SK-N-SH treated with all-trans-retinoic acid at 6 μM for 48 hours (cell line): ENCODE results near the gene EBP.

Experiments
- ATAC-seq: fragments of 200-7000 bp; cut with Tn5 transposase; 3 replicates; pipeline ENCODE4 v1.9.1; 2020; ENCODE audit warnings: mild to moderate bottlenecking, moderate library complexity
- ARNTL ChIP-seq: fragments of 450-650 bp; formaldehyde crosslinking; IDR thresholded peaks from 2 replicates; pipeline ENCODE4 v1.5.0; 2020; ENCODE audit warnings: low read depth, mild to moderate bottlenecking, moderate library complexity, borderline replicate concordance
- BACH2 ChIP-seq: fragments of 250-450 bp; sonication (Bioruptor Pico); IDR thresholded peaks from 2 replicates; pipeline ENCODE4 v1.9.0; 2021; ENCODE audit warnings: mild to moderate bottlenecking, borderline replicate concordance
- CSDC2 ChIP-seq: fragments of 250-450 bp; sonication (Bioruptor Pico); IDR thresholded peaks from 2 replicates; pipeline ENCODE4 v1.5.0; 2020; ENCODE audit warnings: mild to moderate bottlenecking, moderate library complexity
- ESRRG ChIP-seq: fragments of 250-450 bp; sonication (Bioruptor Pico); IDR thresholded peaks from 2 replicates; pipeline ENCODE4 v1.6.1; 2021; ENCODE audit warnings: mild to moderate bottlenecking
- GLIS3 ChIP-seq: fragments of 250-450 bp; sonication (Bioruptor Pico); IDR thresholded peaks from 2 replicates; pipeline ENCODE4 v1.5.0; 2020; ENCODE audit warnings: mild to moderate bottlenecking, moderate library complexity
- ISL1 ChIP-seq: fragments of 250-450 bp; sonication (Bioruptor Pico); IDR thresholded peaks from 2 replicates; pipeline ENCODE4 v2.1.2; 2022; ENCODE audit warnings: mild to moderate bottlenecking, moderate library complexity
- OSR1 ChIP-seq: fragments of 250-450 bp; sonication (Bioruptor Pico); IDR thresholded peaks from 2 replicates; pipeline ENCODE4 v1.8.0; 2022; ENCODE audit warnings: moderate library complexity, mild to moderate bottlenecking, inconsistent platforms
- PPARA ChIP-seq: fragments of 250-450 bp; sonication (Bioruptor Pico); IDR thresholded peaks from 2 replicates; pipeline ENCODE4 v1.5.0; 2020; ENCODE audit warnings: mild to moderate bottlenecking, borderline replicate concordance
- RARB ChIP-seq: fragments of 250-450 bp; sonication (Bioruptor Pico); IDR thresholded peaks from 2 replicates; pipeline ENCODE4 v1.8.0; 2021; ENCODE audit warnings: mild to moderate bottlenecking, moderate library complexity
- SNAI2 ChIP-seq: fragments of 250-450 bp; sonication (Bioruptor Pico); IDR thresholded peaks from 2 replicates; pipeline ENCODE4 v1.5.0; 2020; ENCODE audit warnings: mild to moderate bottlenecking, moderate library complexity
- TCF4 ChIP-seq: fragments of 250-450 bp; sonication (Bioruptor Pico); IDR thresholded peaks from 2 replicates; pipeline ENCODE4 v1.8.0; 2021; ENCODE audit warnings: mild to moderate bottlenecking, moderate library complexity, borderline replicate concordance
- TOX ChIP-seq: fragments of 250-450 bp; sonication (Bioruptor Pico); IDR thresholded peaks from 2 replicates; pipeline ENCODE4 v1.8.0; 2021; ENCODE audit warnings: mild to moderate bottlenecking, moderate library complexity, borderline replicate concordance
- ZC3H10 ChIP-seq: fragments of 250-450 bp; sonication (Bioruptor Pico); IDR thresholded peaks from 2 replicates; pipeline ENCODE4 v1.5.1; 2021; ENCODE audit warnings: mild to moderate bottlenecking, moderate library complexity
- ZFP3 ChIP-seq: fragments of 250-450 bp; sonication (Bioruptor Pico); IDR thresholded peaks from 2 replicates; pipeline ENCODE4 v1.5.0; 2020; ENCODE audit warnings: mild to moderate bottlenecking, moderate library complexity
- ZFP30 ChIP-seq: fragments of 450-650 bp; formaldehyde crosslinking; IDR thresholded peaks from 2 replicates; pipeline ENCODE4 v1.5.0; 2022; ENCODE audit warnings: mild to moderate bottlenecking, moderate library complexity
- ZNF565 ChIP-seq: fragments of 450-650 bp; formaldehyde crosslinking; conservative IDR thresholded peaks from 2 replicates; pipeline ENCODE4 v1.5.0; 2020; ENCODE audit warnings: low read depth, mild to moderate bottlenecking, moderate library complexity
- ZNF70 ChIP-seq: fragments of 450-650 bp; formaldehyde crosslinking; IDR thresholded peaks from 2 replicates; pipeline ENCODE4 v1.5.0; 2020; ENCODE audit warnings: mild to moderate bottlenecking, moderate library complexity
- ZNF8 ChIP-seq: fragments of 450-650 bp; formaldehyde crosslinking; IDR thresholded peaks from 2 replicates; pipeline ENCODE4 v1.5.0; 2020; ENCODE audit warnings: mild to moderate bottlenecking, moderate library complexity
- TF ChIP-seq, protein P1 (sequence below): fragments of 250-450 bp; sonication (Bioruptor Pico); IDR thresholded peaks from 2 replicates; pipeline ENCODE4 v1.8.0; 2020; ENCODE audit warnings: mild to moderate bottlenecking, moderate library complexity, borderline replicate concordance
- TF ChIP-seq, protein P2 (sequence below): fragments of 250-450 bp; sonication (Bioruptor Pico); IDR thresholded peaks from 2 replicates; pipeline ENCODE4 v1.8.0; 2021; ENCODE audit warnings: low read depth, mild to moderate bottlenecking, moderate library complexity, borderline replicate concordance
- TF ChIP-seq, protein P3 (sequence below): fragments of 250-450 bp; sonication (Bioruptor Pico); IDR thresholded peaks from 2 replicates; pipeline ENCODE4 v1.5.0; 2020; ENCODE audit warnings: mild to moderate bottlenecking, moderate library complexity
- TF ChIP-seq, protein P4 (sequence below): fragments of 250-450 bp; sonication (Bioruptor Pico); IDR thresholded peaks from 2 replicates; pipeline ENCODE4 v1.5.1; 2020; ENCODE audit warnings: low read depth, mild to moderate bottlenecking, moderate library complexity

The EBP gene

DNA sequence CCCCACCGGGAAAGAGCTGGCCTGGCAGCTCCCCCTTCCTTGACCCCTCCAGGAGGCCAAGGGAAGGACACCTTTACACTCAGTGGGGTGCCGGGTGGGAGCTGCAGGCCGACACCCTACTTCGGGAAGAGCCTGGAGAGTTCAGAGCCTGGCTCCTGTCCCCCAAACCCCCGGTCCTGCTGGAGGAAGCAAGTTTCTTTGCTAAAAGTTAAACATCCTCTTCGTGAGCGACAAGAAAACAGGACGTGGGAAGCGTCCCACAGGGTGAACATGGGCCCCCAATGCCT lies 48.0 kb upstream of the EBP start:
- no peak for ATAC-seq
- TF ChIP-seq, protein P1, sequence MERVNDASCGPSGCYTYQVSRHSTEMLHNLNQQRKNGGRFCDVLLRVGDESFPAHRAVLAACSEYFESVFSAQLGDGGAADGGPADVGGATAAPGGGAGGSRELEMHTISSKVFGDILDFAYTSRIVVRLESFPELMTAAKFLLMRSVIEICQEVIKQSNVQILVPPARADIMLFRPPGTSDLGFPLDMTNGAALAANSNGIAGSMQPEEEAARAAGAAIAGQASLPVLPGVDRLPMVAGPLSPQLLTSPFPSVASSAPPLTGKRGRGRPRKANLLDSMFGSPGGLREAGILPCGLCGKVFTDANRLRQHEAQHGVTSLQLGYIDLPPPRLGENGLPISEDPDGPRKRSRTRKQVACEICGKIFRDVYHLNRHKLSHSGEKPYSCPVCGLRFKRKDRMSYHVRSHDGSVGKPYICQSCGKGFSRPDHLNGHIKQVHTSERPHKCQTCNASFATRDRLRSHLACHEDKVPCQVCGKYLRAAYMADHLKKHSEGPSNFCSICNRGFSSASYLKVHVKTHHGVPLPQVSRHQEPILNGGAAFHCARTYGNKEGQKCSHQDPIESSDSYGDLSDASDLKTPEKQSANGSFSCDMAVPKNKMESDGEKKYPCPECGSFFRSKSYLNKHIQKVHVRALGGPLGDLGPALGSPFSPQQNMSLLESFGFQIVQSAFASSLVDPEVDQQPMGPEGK (CRISPR knock-in tag) = no peak
- TF ChIP-seq, protein P2, sequence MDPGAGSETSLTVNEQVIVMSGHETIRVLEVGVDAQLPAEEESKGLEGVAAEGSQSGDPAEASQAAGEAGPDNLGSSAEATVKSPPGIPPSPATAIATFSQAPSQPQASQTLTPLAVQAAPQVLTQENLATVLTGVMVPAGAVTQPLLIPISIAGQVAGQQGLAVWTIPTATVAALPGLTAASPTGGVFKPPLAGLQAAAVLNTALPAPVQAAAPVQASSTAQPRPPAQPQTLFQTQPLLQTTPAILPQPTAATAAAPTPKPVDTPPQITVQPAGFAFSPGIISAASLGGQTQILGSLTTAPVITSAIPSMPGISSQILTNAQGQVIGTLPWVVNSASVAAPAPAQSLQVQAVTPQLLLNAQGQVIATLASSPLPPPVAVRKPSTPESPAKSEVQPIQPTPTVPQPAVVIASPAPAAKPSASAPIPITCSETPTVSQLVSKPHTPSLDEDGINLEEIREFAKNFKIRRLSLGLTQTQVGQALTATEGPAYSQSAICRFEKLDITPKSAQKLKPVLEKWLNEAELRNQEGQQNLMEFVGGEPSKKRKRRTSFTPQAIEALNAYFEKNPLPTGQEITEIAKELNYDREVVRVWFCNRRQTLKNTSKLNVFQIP (CRISPR knock-in tag) = no peak
- no peak for TF ChIP-seq ZFP3 (CRISPR knock-in tag)
- TF ChIP-seq, protein P3, sequence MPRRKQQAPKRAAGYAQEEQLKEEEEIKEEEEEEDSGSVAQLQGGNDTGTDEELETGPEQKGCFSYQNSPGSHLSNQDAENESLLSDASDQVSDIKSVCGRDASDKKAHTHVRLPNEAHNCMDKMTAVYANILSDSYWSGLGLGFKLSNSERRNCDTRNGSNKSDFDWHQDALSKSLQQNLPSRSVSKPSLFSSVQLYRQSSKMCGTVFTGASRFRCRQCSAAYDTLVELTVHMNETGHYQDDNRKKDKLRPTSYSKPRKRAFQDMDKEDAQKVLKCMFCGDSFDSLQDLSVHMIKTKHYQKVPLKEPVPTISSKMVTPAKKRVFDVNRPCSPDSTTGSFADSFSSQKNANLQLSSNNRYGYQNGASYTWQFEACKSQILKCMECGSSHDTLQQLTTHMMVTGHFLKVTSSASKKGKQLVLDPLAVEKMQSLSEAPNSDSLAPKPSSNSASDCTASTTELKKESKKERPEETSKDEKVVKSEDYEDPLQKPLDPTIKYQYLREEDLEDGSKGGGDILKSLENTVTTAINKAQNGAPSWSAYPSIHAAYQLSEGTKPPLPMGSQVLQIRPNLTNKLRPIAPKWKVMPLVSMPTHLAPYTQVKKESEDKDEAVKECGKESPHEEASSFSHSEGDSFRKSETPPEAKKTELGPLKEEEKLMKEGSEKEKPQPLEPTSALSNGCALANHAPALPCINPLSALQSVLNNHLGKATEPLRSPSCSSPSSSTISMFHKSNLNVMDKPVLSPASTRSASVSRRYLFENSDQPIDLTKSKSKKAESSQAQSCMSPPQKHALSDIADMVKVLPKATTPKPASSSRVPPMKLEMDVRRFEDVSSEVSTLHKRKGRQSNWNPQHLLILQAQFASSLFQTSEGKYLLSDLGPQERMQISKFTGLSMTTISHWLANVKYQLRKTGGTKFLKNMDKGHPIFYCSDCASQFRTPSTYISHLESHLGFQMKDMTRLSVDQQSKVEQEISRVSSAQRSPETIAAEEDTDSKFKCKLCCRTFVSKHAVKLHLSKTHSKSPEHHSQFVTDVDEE (CRISPR knock-in tag) = no peak
- TF ChIP-seq TCF4 (CRISPR knock-in tag) = no peak
- TF ChIP-seq SNAI2 = no peak
- TF ChIP-seq ZNF565 (CRISPR knock-in tag) = no peak
- no peak for TF ChIP-seq ZFP30 (CRISPR knock-in tag)
- TF ChIP-seq ZNF8 (CRISPR knock-in tag) = no peak
- TF ChIP-seq TOX = no peak
- no peak for TF ChIP-seq RARB (CRISPR knock-in tag)
- no peak for TF ChIP-seq OSR1 (CRISPR knock-in tag)
- TF ChIP-seq ESRRG (CRISPR knock-in tag) = no peak

DNA sequence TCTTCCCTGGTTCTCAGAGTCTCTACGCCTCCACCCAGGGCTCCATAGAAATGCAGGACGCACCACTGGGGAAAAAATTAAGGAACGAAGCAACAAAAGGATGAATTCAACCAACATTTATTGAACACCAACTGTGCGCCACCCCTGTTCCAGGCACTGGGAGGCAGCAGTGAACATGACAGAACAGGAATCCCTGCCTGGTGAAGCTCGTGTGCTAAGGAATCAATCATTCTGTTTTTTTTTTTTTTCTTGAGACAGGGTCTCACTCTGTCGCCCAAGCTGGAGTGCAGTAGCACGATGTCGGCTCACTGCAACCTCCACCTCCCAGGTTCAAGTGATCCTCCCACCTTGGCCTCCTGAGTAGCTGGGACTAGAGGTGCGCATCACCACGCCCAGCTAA lies 47.5 kb upstream of the EBP start:
- ATAC-seq = no peak
- TF ChIP-seq ZFP30 (CRISPR knock-in tag) (no peak), ISL1 (CRISPR knock-in tag) (no peak), RARB (CRISPR knock-in tag) (no peak), BACH2 (CRISPR knock-in tag) (no peak), ZC3H10 (CRISPR knock-in tag) (no peak), ZNF70 (CRISPR knock-in tag) (no peak), ARNTL (CRISPR knock-in tag) (no peak), CSDC2 (no peak), TOX (no peak), GLIS3 (CRISPR knock-in tag) (no peak), ESRRG (CRISPR knock-in tag) (no peak), TCF4 (CRISPR knock-in tag) (no peak), OSR1 (CRISPR knock-in tag) (no peak)
- TF ChIP-seq, protein P3 (CRISPR knock-in tag) = no peak

DNA sequence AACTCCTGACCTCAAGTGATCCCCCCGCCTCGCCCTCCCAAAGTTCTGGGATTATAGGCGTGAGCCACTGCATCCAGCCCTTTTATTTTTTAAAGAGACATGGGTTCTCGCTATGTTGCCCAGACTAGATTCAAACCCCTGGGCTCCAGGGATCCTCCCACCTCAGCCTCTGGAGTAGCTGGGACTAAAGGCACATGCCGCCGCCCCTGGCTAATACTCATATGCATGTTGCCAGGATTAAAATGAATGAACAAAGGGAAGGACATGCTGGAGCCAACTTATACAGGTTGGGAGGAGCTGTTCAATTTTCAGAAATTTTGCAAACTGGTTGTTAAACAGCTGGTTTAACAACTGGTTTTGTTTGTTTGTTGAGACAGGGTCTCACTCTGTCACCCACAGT lies 47.0 kb upstream of the EBP start:
- TF ChIP-seq, protein P2 (CRISPR knock-in tag) = no peak
- TF ChIP-seq, protein P4, sequence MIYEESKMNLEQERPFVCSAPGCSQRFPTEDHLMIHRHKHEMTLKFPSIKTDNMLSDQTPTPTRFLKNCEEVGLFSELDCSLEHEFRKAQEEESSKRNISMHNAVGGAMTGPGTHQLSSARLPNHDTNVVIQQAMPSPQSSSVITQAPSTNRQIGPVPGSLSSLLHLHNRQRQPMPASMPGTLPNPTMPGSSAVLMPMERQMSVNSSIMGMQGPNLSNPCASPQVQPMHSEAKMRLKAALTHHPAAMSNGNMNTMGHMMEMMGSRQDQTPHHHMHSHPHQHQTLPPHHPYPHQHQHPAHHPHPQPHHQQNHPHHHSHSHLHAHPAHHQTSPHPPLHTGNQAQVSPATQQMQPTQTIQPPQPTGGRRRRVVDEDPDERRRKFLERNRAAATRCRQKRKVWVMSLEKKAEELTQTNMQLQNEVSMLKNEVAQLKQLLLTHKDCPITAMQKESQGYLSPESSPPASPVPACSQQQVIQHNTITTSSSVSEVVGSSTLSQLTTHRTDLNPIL (CRISPR knock-in tag) = no peak
- TF ChIP-seq CSDC2 (no peak), ZNF70 (CRISPR knock-in tag) (no peak), BACH2 (CRISPR knock-in tag) (no peak), ZFP30 (CRISPR knock-in tag) (no peak), ZNF565 (CRISPR knock-in tag) (no peak), ZFP3 (CRISPR knock-in tag) (no peak), ISL1 (CRISPR knock-in tag) (no peak), GLIS3 (CRISPR knock-in tag) (no peak), OSR1 (CRISPR knock-in tag) (no peak), ARNTL (CRISPR knock-in tag) (no peak), PPARA (CRISPR knock-in tag) (no peak), SNAI2 (no peak), ZC3H10 (CRISPR knock-in tag) (no peak)
- no peak for ATAC-seq
